Lung (tissue), 12 donors: Measurements from ENCODE around the gene USP19. TPM values are rescaled to one million over a fixed set of nuclear protein-coding genes. Genes with fewer than 3 reads are reported as not detected.

ENCODE experiments used
- ATAC-seq: fragments of 200-7000 bp; cut with Tn5 transposase; one replicate; pipeline ENCODE4 v1.9.1; 2020; ENCODE audit warnings: moderate number of reproducible peaks; ENCODE audit not compliant: insufficient read depth, low FRiP score
- DNase-seq, 3 donors: peaks; one replicate each; pipeline ENCODE4 v3.0.0-alpha.2; 2013 to 2017
- H3K27ac ChIP-seq, 2 donors: one replicate each; pipeline ENCODE4 v1.5.1; 2013; ENCODE audit warnings: mild to moderate bottlenecking in 2 of 2, moderate library complexity in 2 of 2, control low read depth in 1 of 2, inconsistent platforms in 1 of 2, low read depth in 1 of 2, low read length in 1 of 2
- H3K27me3 ChIP-seq, 3 donors: one replicate each; pipeline ENCODE4 v1.5.1; 2013; ENCODE audit warnings: low read length in 2 of 3; ENCODE audit not compliant: control insufficient read depth in 3 of 3, insufficient read depth in 3 of 3
- H3K36me3 ChIP-seq, 4 donors: one replicate each; pipeline ENCODE4 v1.5.1; 2013; ENCODE audit warnings: low read length in 4 of 4, mild to moderate bottlenecking in 1 of 4, moderate library complexity in 1 of 4; ENCODE audit not compliant: control insufficient read depth in 4 of 4, insufficient read depth in 4 of 4
- H3K4me1 ChIP-seq, 5 donors: one replicate each; pipeline ENCODE4 v1.5.1; 2013; ENCODE audit warnings: low read length in 5 of 5, mild to moderate bottlenecking in 2 of 5, moderate library complexity in 1 of 5; ENCODE audit not compliant: control insufficient read depth in 5 of 5, insufficient read depth in 5 of 5
- H3K4me3 ChIP-seq: one replicate; pipeline ENCODE4 v1.5.1; 2013; ENCODE audit warnings: mild to moderate bottlenecking, control low read depth, moderate library complexity
- H3K9ac ChIP-seq, 2 donors: one replicate each; pipeline ENCODE4 v1.5.1; 2013; ENCODE audit warnings: low read length in 2 of 2, control low read depth in 1 of 2; ENCODE audit not compliant: insufficient read depth in 1 of 2
- H3K9me3 ChIP-seq, 4 donors: one replicate each; pipeline ENCODE4 v1.5.1; 2013; ENCODE audit warnings: low read length in 3 of 4, mild to moderate bottlenecking in 1 of 4, moderate library complexity in 1 of 4; ENCODE audit not compliant: control insufficient read depth in 4 of 4, insufficient read depth in 3 of 4
- CTCF ChIP-seq: IDR thresholded peaks from 2 replicates; pipeline ENCODE4 v1.5.1; 2012; ENCODE audit warnings: mild to moderate bottlenecking; ENCODE audit errors: control extremely low read depth, extremely low read depth
- WGBS, 2 donors: extraction: QIAGEN DNeasy Blood & Tissue Kit; methylation state at CpG; one replicate each; pipeline ENCODE4 v1.1.7; 2013; 5-methylcytosine and 5-hydroxymethylcytosine counted together
- polyA plus RNA-seq, 2 donors: library from polyadenylated mRNA; stranded (reverse); fragments of 200-250 nt; gene quantifications; one replicate each; pipeline ENCODE4 v1.2.1, GENCODE V29; 2013
- total RNA-seq, 2 donors: library from RNA; depleted of rRNA in 1 of 2; stranded (reverse); fragments of >200 nt in 1 of 2; gene quantifications; one replicate each; pipeline ENCODE4 v1.2.1, GENCODE V29; 2014 to 2021
- donor health status: control.
- donor health status: control.
- donor health status: Bipolar disorder and iron deficiency.
- donor health status: healthy.
- donor health status: DM: yes; HTN: yes; CAD: no.

Gene USP19
- total and polyA plus RNA-seq, 4 donors: 20.3 to 63.1 (median 40.1) TPM

GRCh38 chr3:49122451-49122850 is 1.8 kb upstream of the USP19 start:
- no peak overlapping the region for H3K27ac ChIP-seq
- DNase-seq (no peak), ATAC-seq (no peak)
- WGBS, 2 donors: 89 to 90% methylated on average over 7 of the region's 7 CpGs
- H3K27me3 ChIP-seq: no peaks in the 10 kb centered on the region
- no peak overlapping the region for H3K9ac ChIP-seq
- H3K9me3 ChIP-seq: no peaks in the 10 kb centered on the region
- H3K4me1 ChIP-seq: peaks cover 0 to 17% (median 8%) of the 10 kb centered on the region in 5 donors
- peaks cover 8 to 63% (median 46%) of the 10 kb centered on the region in 4 donors for H3K36me3 ChIP-seq
- no peak for TF ChIP-seq CTCF
- H3K4me3 ChIP-seq: no peak overlapping the region

GRCh38 chr3:49122022-49122421 is 1.4 kb upstream of the USP19 start:
- no peak for TF ChIP-seq CTCF
- Histone ChIP-seq H3K9ac (no peak overlapping the region), H3K9me3 (no peaks in the 10 kb centered on the region), H3K4me3 (no peak overlapping the region), H3K4me1 (peaks cover 0 to 17% (median 8%) of the 10 kb centered on the region in 5 donors), H3K36me3 (peaks cover 12 to 66% (median 50%) of the 10 kb centered on the region in 4 donors), H3K27me3 (no peaks in the 10 kb centered on the region), H3K27ac (no peak overlapping the region)
- DNase-seq (no peak), ATAC-seq (no peak)
- 96 to 97% methylated on average over 12 of the region's 12 CpGs for WGBS, 2 donors

GRCh38 chr3:49121132-49121736 is 611 bp upstream of the USP19 start:
- no peaks in the 10 kb centered on the region for H3K9me3 ChIP-seq
- H3K4me1 ChIP-seq: peaks cover 0 to 17% (median 8%) of the 10 kb centered on the region in 5 donors
- peak overlapping the region; percentile 94 to 97 for H3K27ac ChIP-seq
- peak overlapping the region in 1 of 2 donors; percentile 46 for H3K9ac ChIP-seq
- no peak for DNase-seq
- no peak overlapping the region for H3K4me3 ChIP-seq
- peaks cover 15 to 64% (median 53%) of the 10 kb centered on the region in 4 donors for H3K36me3 ChIP-seq
- no peaks in the 10 kb centered on the region for H3K27me3 ChIP-seq
- 80 to 83% methylated on average over 17 of the region's 17 CpGs for WGBS, 2 donors
- ATAC-seq: no peak
- no peak for TF ChIP-seq CTCF

GRCh38 chr3:49120096-49120437 is 556 bp downstream of the USP19 start:
- WGBS, 2 donors: 0 to 1% methylated on average over 9 of the region's 9 CpGs
- Histone ChIP-seq H3K36me3 (peaks cover 18 to 67% (median 55%) of the 10 kb centered on the region in 4 donors), H3K9ac (peak overlapping the region; percentile 95 to 97), H3K27ac (peak overlapping the region; percentile 94 to 97), H3K4me3 (peak overlapping the region; percentile 91), H3K4me1 (peaks cover 0 to 17% (median 8%) of the 10 kb centered on the region in 5 donors), H3K27me3 (no peaks in the 10 kb centered on the region), H3K9me3 (no peaks in the 10 kb centered on the region)
- DNase-seq (no peak), ATAC-seq (no peak)
- no peak for TF ChIP-seq CTCF
